ENCODE data around the gene MAP2K5. TPM values are rescaled to one million over a fixed set of nuclear protein-coding genes. Genes with fewer than 3 reads are reported as not detected.

Gene MAP2K5
- total RNA-seq, 1 donor from 2014 or later = 1.1 TPM

DNA sequence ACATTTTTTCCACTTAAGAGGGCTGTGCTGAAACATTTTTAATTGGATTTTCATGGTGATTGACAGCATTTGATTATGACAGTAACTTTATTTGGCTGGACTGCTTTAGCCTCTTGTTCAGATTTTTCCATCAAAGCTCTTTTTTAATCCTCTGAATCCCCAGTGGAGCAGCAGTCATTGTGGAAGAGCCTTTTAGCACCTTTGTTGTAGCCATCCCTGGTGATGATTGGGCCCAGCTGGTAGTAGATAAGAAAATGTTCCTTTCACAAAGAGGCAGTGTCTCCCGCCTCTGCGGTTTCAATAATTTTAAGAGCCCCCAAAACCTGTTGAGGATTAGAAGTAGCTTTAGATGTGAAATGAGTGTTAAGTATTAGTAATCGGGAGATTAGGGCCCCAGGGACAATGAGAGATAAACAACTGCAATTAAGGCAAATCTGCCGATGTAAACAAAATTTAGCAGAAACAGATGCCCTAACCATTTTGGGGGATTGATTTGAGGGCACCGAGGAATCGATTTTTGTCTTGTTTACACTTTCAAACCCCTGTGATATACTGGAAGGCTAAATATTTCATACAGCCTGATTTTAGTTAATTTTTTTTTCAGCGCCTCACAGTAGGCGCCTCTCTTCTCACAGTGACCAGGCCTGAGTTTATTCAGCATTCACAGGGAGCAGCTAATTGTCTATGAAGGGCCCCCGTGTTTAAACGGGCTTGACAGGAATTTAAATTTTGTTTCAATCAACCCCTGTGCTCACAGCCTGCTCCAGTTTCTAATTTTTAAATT is 239.6 kb downstream of the MAP2K5 start:
- no peaks in the 10 kb centered on the region for H3K27me3 ChIP-seq
- TF ChIP-seq CTCF (IDR thresholded peaks at IDR 0.05) = no peak
- intact Hi-C loops (cut with DNase I) = no loop called here
- no peak for DNase-seq (ENCODE audit: low spot score in 2 of 2)
- no peaks in the 10 kb centered on the region for H3K4me1 ChIP-seq
- H3K36me3 ChIP-seq = no peaks in the 10 kb centered on the region
- no peak overlapping the region for H3K4me3 ChIP-seq
- H3K27ac ChIP-seq = no peak overlapping the region
- no peaks in the 10 kb centered on the region for H3K9me3 ChIP-seq

DNA sequence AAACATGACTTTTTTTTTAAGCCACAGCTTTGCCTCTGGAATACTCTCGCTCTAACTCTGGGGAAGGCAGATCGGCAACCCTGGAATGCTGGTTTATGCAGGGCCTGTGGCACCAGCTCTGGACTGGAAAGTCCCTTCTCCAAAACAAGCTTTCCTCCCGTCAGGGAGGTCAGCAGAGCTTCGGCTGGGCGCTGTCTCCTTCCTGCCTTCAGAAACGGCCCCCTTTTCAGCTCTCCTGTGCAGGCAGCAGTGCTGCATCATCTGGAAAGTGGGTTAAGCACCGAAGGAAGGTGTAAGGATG is 240.1 kb downstream of the MAP2K5 start:
- no peak for DNase-seq (ENCODE audit: low spot score in 2 of 2)
- Histone ChIP-seq H3K27ac (no peak overlapping the region), H3K4me3 (no peak overlapping the region), H3K4me1 (no peaks in the 10 kb centered on the region), H3K9me3 (no peaks in the 10 kb centered on the region), H3K27me3 (no peaks in the 10 kb centered on the region), H3K36me3 (no peaks in the 10 kb centered on the region)
- intact Hi-C loops (cut with DNase I) = no loop called here
- TF ChIP-seq CTCF (IDR thresholded peaks at IDR 0.05) = no peak

DNA sequence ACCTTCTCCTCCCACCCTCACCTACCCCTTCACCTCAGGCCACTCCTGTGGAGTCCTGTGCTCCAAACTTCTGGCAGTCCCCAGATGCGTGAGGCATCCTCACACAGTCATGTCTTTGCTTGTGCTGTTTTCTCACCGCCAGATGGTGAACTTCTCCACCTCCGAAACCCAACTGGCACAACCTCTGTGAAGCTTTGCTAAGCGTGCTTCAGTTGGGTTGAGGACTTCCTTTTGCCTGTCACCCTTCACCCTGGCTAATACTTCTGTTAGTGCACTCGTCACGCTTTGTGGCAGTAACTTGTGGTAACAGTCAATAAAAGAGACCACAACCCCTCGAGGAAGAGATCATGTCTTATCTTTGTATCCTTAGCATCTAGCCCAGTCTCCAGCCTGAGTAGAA is 240.8 kb downstream of the MAP2K5 start:
- intact Hi-C loops (cut with DNase I) = no loop called here
- Histone ChIP-seq H3K4me1 (no peaks in the 10 kb centered on the region), H3K27ac (no peak overlapping the region), H3K4me3 (no peak overlapping the region), H3K36me3 (no peaks in the 10 kb centered on the region), H3K27me3 (no peaks in the 10 kb centered on the region), H3K9me3 (no peaks in the 10 kb centered on the region)
- DNase-seq (ENCODE audit: low spot score in 2 of 2) = no peak
- no peak for TF ChIP-seq CTCF (IDR thresholded peaks at IDR 0.05)

DNA sequence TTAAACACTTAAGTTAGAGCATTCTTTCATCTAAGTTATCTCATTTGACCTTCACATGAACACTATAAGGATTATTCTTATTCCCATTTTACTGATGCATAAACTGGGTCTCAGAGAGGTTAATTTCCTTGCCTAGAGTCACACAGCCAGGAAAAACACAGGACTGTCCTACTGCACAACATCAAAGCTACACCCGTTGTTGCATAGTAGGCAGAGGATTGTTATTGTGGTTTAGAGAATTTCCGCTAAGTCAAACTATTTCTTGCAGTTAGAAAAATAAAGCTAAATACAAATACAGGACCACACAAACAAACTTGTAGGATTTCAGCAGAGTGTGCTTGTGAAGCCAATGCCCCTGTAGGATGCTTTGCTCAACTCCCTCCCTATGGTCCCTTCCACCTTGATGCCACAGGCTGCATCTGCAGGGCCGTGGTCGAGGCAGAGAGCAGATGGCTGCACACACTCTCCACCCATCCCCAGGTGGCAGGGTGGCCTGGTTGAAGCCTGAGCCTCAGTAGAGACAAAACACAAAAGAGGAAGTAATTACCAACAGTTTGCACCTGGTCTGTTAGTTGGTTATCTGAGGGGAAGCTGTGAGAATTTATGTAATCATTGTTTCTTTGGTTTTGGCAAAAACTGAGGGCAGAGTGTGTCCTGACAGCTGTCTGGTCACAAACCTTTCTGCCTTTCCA is 241.7 kb downstream of the MAP2K5 start:
- H3K4me3 ChIP-seq = no peak overlapping the region
- intact Hi-C loops (cut with DNase I) = no loop called here
- no peak overlapping the region for H3K27ac ChIP-seq
- DNase-seq (ENCODE audit: low spot score in 2 of 2) = no peak
- no peak for TF ChIP-seq CTCF (IDR thresholded peaks at IDR 0.05)
- no peaks in the 10 kb centered on the region for H3K36me3 ChIP-seq
- H3K4me1 ChIP-seq = no peaks in the 10 kb centered on the region
- no peaks in the 10 kb centered on the region for H3K9me3 ChIP-seq
- H3K27me3 ChIP-seq = no peaks in the 10 kb centered on the region

DNA sequence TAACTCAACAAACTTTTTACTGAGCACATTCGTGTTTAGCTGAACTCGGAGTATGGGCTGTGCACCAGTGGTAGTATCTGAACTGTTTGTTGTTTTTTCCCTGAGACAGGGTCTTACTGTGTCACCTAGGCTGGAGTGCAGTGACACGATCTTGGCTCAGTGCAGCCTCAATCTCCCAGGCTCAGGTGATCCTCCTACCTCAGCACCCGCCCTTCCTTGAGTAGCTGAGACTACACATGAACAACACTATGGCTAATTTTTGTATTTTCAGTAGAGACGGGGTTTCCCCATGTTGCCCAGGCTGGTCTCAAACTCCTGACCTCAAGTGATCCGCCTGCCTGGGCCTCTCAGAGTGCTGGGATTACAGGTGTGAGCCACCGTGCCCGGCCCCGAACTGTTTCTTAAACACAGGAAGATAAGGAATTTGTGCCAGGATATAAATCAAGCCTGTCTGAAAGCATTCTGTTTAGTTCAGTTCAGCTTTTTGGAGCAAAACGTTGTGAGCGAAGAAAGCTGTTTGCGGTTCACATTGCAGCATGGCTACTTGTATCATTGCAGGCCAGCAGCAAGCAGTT is 242.4 kb downstream of the MAP2K5 start:
- intact Hi-C loops (cut with DNase I) = no loop called here
- no peaks in the 10 kb centered on the region for H3K9me3 ChIP-seq
- no peaks in the 10 kb centered on the region for H3K4me1 ChIP-seq
- no peak overlapping the region for H3K27ac ChIP-seq
- DNase-seq (ENCODE audit: low spot score in 2 of 2) = no peak
- no peaks in the 10 kb centered on the region for H3K27me3 ChIP-seq
- H3K4me3 ChIP-seq = no peak overlapping the region
- no peak for TF ChIP-seq CTCF (IDR thresholded peaks at IDR 0.05)
- no peaks in the 10 kb centered on the region for H3K36me3 ChIP-seq

All from ascending aorta (tissue), 2 donors.